NCI-H1694 treated with DMSO at 0.1 percent for 48 hours (cell line): ENCODE results near the gene IGFL3.
"Not testable (repeated sequence)": the region's sequence is repeated elsewhere in the genome, so short reads cannot be mapped to it uniquely, and the experiment has no call there.

Source experiments
- DNase-seq: peaks from one replicate; lab custom pipeline; 2025; lab: John Stamatoyannopoulos, UW

Gene IGFL3

GRCh38 chr19:46125447-46125846, 959 bp upstream of the IGFL3 start:
- no peak for DNase-seq

- no peak for DNase-seq
Measured at GRCh38 chr19:46118136-46118535, 6.4 kb downstream of the IGFL3 start.

- DNase-seq: no peak
Measured at GRCh38 chr19:46116121-46116520, 8.4 kb downstream of the IGFL3 start.

GRCh38 chr19:46115396-46116106, 8.9 kb downstream of the IGFL3 start:
- DNase-seq: peak; percentile 11

GRCh38 chr19:46113726-46114125, 10.8 kb downstream of the IGFL3 start:
- DNase-seq: no peak

GRCh38 chr19:46112527-46112926, 12.0 kb downstream of the IGFL3 start:
- DNase-seq: no peak

- DNase-seq: no peak
Measured at GRCh38 chr19:46111376-46111775, 13.1 kb downstream of the IGFL3 start.

GRCh38 chr19:46109876-46110275, 14.6 kb downstream of the IGFL3 start:
- no peak for DNase-seq

GRCh38 chr19:46107371-46107770, 17.1 kb downstream of the IGFL3 start:
- no peak for DNase-seq

- not testable (repeated sequence) for DNase-seq
Measured at GRCh38 chr19:46102333-46102732, 22.2 kb downstream of the IGFL3 start.

GRCh38 chr19:46101293-46101692, 23.2 kb downstream of the IGFL3 start:
- no peak for DNase-seq

GRCh38 chr19:46100344-46100743, 24.1 kb downstream of the IGFL3 start:
- no peak for DNase-seq

GRCh38 chr19:46090444-46090843, 34.0 kb downstream of the IGFL3 start:
- DNase-seq: no peak

GRCh38 chr19:46089432-46089831, 35.1 kb downstream of the IGFL3 start:
- no peak for DNase-seq

GRCh38 chr19:46088101-46088500, 36.4 kb downstream of the IGFL3 start:
- no peak for DNase-seq

GRCh38 chr19:46085888-46086287, 38.6 kb downstream of the IGFL3 start:
- DNase-seq: no peak

GRCh38 chr19:46082728-46083050, 41.8 kb downstream of the IGFL3 start:
- no peak for DNase-seq

GRCh38 chr19:46081928-46082727, 42.4 kb downstream of the IGFL3 start:
- DNase-seq: peak; percentile 43

- DNase-seq: no peak
Measured at GRCh38 chr19:46080561-46080960, 43.9 kb downstream of the IGFL3 start.

- DNase-seq: no peak
Measured at GRCh38 chr19:46079576-46079975, 44.9 kb downstream of the IGFL3 start.

- peak; percentile 10 for DNase-seq
Measured at GRCh38 chr19:46078573-46079332, 45.7 kb downstream of the IGFL3 start.

GRCh38 chr19:46077815-46078167, 46.7 kb downstream of the IGFL3 start:
- DNase-seq: no peak
